ENCODE results near the gene LKAAEAR1.

The LKAAEAR1 gene

DNA sequence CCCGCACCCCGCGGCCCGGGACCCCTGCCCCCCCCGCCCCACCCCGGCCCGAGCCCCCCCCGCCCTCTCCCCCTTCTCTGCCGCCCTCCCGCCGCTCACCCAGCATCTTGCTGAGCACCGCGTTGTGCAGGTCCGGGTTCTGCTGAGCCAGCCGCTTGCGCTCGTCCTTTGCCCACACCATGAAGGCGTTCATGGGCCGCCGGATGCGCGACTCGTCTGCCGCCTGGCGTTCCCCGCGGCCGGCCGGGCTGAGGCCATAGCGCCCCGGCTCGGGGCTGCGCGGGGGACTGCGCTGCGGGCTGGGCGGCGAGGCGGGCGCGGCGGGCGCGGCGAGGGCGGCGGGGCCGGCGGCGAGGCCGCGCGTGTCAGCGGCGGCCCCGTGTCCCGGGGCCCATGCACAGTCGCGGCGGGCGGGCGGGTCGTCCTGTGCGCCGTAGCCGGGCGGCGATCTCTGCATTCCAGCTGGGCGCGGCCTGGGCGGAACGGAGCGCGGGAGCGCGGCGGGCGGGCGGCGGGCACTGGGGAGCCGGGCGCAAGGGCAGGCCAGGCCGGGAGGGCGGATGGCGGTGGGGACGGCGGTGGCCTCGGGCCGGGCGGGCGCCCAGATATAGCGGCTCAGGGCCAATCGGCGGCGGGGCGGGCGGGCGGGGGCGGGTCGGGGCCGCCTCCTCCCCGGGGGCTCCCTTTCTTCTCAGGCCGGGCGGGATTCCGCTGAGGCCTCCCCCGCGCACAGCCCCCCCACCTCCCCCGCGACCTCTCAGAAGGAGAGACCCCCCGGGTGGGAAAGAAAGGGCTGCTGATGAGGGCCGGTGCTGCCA is 34.9 kb downstream of the LKAAEAR1 start, which contains the start of gene SOX18:
Gene SOX18, minus strand, starts transcription at position 580 of the 818 bp plus-strand sequence. Its CDS starts 123 bp downstream, at position 457.
- no peak for DNase-seq

DNA sequence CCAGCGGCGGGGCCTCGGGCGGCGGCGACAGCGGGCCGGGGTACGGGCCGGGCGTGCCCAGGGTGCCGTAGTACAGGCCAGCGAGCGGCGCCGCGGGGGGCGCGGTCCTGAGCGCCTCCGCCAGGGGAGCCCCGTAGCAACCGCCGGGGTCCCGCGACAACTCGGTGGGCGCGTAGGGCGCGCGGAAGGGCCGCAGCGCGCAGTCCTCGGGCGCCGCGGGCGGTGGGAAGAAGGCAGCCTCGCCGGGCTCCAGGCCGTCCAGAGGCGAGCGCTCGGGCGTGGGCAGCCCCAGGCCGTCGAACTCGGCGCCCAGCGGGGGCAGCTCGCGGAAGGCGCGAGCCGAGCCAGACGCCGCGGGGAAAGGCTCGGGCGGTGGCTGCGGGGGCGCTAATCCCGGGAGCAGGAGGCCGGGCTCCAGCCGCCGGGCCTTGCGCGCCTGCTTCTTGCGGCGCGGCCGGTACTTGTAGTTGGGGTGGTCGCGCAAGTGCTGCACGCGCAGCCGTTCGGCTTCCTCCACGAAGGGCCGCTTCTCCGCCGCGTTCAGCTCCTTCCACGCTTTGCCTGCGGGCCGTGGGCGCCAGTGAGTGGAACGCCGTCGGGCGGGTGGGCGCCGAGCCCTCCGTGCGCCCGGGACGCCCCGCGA is 35.7 kb downstream of the LKAAEAR1 start:
- DNase-seq = no peak

DNA sequence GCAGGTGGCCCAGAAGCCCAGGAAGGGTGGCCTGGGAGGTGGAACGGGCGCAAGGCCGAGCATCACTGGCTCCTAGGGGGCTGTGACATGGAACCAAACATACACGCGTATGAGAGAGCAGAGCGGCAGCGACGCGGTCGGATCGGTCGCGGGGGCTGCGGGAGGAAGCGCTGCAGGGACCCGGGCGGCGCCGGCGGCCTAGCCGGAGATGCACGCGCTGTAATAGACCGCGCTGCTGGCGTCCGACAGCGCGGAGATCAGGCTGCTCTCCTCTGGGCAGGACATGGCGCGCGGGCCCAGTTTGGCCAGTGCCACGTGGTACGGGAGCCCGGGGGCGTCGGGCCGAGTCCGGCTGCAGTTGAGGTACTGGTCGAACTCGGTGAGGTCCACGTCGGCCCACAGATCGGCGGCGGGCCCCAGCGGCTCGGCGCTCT is 36.2 kb downstream of the LKAAEAR1 start:
- no peak for DNase-seq

DNA sequence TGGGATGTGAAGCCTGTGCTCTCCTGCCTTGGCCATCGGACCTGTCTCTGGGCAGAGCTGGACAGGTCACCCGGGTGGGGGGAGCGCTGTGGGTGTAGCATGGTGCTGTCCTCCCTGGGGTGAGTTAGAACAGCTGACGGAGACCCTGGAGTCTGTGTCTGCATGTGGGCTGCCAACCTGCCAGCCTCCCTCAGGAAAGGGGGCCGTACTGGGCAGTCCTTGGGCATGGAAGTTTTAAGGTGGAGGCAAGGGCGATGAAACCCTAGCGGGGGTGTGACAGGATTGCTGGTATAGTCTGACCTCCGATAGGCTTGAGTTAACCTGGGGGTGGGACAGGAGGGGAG is 37.2 kb downstream of the LKAAEAR1 start:
- DNase-seq = no peak

DNA sequence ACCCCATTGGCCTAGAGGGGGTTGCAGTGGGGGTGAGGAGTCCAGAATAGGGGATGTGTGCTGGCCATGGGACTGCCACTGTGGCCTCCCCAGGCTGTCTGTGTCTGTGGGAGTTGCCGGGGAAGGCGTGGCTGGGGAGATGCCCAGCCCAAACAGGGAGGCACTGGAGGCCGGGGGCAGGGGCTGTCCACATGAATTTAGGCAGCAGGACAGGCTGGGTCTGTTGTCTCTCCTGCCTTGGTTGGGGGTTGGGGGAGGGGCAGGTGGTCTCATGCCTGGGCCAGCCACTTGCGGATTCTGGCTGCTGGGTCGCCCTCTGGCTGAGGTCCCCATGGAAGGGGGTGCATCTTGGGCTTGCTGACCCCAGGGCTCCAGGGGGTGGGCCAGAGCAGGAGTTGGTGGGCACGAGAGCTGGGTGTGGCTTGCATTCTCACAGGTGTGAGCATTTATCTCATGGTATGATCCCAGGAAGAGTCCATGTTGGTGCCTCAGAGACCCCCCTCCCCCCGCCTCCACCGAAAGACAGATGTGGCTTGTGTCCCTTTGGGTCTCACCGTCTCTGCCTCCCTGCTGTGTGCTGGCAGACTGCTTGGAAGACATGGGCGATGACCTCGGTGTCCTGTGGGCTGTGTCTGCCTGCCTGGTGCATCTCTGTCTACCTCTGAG is 38.7 kb downstream of the LKAAEAR1 start:
- no peak for DNase-seq

DNA sequence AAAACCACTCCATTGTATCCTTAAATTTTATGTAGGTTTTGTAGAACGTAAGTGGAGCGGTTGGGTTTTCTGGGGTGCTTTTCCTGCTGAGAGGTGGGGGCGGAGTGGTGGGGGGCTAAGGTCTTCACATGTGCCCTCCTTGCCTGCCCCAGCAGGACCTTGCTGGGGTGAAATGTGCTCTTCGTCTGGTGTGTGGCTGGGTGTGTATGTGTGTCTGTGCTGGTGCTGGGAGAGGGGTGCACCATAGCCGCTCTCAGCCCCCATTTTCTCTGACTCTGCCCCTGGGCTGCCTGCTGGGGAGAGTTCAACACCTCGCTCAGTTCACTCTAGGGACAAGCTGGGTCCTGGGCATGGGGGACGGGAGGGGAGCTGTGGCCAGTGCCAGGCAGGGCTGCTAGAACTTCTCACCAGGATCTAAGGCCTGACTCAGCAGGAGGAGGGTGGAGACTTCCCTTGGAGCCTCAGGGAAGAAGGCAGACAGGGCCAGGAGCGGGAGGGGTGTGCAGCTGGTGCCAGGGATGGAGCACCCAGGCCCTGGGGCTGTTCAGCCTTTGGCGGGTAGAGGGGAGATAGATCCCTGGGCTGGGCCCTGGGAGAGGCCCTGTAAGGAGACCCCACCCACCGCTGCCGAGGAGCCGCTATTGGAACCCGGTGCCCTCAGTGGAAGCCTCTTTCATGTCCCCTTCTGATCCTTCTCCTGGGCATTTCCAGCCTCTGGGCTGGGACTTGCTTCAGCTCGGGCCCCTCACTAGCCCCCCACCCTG is 39.5 kb downstream of the LKAAEAR1 start:
- no peak for DNase-seq

DNA sequence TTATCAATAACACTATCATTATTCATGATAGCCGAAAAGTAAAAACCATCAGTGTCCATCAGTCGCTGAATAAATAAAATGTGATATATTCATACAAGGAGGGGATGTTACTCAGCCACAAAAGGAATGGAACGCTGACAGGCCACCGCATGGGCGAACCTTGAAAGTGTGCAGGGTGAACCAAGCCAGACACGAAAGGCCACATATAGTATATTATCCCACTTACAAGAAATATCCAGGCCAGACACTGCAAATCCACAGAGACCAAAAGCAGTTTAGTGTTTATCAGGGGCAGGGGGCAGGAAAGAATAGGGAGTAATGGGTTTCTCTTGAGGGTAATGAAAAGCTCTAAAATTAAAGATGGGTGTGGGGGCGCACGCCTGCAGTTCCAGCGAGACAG is 40.4 kb downstream of the LKAAEAR1 start:
- no peak for DNase-seq

DNA sequence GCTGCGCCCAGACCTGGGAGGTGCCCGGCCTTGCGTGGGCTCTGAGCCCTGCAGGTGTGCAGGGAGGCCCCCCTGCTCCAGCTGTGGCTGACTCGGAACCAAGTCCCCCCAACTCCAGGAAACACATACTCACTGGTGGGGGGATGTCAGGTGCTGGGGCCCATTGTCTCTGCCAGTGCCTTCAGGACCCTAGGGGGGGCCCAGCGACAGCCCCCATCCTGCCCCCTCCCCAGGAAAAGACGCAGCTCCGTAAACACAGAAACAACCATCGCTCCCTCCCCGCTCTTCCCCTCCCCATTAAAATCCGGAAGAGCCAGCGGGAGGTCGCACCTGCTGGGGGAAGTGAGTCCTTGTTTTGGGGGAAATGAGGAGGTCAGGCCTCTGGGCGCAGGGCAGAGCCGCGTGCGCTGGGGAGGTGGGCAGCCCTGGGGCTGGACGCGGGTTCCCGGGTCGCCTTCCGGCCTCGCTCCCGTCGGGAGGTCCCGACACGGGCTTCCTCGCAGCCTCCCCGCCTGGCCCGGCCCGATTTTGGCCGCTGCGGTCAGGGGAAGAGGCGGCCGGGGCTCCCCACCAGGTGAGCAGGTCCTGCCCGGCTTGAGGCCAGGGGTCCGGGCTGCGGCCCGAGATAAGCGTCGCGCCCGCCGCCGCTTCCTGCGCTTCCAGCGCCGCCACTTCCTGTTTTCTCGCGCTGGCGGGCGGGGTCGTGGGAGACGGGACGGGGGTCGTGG is 42.0 kb downstream of the LKAAEAR1 start:
- no peak for DNase-seq

DNA sequence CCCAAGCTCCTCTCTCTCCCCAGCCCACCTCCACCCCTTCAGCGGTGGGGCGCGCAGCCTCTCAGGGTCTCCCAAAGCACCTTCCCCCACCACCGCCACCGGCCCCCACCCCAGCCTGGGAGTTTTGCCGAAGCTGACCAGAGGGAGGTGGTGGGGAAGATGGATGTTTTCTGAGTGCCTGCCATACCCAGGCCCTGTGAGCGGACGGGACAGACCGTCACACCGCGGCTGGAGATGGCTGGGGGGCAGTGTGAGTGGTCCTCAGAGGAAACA is 42.5 kb downstream of the LKAAEAR1 start:
- DNase-seq = no peak

DNA sequence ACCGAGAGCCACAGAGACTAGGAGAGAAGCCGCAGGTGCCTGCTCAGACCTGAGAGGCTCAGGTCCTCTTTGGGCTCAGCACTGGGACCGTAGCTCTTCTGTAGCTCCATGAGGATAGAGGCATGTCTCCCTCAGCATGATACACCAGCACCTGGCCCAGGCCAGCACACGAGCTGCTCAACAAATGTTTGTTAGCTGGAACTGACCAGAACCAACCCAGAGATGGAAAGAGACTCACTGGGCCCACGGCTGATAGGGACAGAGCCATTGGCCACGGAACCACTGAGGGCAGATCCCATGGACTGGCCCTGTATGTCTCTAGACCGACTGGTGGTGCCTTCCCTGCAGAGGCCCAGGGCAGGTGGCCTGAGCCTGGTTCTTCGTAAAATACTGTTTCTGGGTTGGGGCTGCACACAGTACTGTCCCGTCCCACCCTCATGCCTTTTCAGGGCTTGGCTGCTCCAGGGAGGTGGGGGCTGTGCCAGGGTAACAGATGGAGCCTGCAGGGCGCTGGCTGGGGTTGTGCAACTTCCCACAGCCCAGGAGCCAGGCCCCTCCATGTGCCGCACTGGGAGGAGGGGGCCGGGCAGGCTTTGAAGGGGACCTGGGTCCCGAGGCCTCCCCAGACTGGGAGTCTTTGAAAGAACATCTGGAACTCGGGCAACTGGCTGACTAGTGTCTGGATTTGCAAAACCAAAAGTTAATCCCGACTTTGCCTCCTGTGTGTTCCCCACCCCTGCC is 43.0 kb downstream of the LKAAEAR1 start:
- no peak for DNase-seq

DNA sequence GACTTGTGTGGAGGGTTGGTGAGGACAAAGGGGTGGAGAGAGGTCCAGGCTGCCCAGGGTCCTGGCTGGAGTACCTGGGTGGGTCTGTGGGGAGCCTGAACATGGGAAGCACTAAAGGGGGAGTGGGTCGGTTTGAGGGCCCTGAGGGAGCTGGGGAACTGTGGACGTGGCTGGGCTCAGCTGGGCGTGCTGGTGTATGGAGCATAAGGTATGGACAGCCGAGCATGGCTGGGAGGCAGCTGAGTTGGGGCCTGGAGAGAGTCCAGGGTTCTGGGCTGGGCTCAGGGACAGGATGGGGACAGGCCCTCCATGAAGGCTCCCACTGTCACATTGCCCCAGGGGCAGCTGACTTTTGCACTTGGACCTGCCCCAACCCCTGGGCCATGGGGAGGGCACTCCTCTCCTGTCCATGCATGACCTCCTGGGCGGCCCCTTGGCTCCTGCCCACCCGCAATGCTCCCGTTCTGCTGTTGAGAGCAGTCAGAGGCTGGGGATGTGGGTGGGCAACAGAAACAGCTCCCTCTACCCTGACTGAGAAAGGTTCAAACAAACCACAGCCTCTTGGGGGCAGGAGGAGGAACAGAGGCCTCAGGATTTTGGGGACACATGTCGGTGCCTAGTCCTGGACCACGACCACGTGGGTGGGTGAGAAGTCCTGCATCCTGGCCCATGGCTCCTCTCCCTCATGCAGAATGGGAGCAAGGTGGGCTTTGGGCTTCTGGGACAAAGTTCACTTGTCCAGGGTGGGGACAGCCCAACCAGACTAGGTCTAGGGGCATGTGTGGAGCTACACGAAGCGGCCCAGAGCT is 43.8 kb downstream of the LKAAEAR1 start:
- DNase-seq = no peak

DNA sequence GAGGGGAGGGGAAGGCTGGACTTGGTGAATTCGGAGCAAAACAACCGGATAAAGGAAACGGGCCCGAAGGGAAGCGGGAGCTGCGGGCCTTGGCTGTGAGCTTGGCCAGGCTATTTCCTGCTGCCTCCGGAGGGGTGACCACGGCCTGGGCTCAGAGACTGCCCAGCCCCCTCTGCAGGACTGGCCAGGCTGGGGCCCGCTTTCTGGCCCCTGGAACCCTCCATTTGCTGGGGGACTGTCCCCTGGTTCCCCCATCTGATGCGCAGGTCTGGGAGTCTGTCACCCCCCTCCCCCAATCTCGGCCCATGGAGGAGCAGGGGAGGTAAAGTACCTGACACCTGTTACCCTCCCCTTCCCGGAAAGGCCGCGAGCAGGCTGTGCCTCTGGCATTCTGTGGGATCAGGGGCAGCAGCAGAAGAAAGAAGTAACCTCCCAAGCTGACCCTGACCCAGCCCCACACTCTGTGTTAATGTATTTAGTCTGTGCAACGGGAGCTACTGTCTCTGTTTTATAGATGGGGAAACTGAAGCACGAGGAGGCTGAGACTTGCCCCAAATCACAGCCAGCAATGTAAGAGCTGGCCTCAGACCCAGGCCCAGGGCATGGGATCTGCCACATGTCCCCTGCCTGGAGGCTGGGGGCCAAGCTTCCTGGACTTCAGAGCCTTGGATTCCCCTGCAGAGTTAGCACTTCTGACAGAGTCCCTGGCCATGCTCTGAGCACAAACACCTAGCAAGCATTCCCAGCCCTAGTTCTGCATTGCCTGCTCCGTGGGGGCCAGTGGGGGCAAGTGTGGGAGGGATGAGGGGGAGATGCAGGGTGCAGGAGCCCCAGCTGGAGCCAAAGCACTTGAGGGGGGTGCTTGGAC is 44.7 kb downstream of the LKAAEAR1 start:
- no peak for DNase-seq

DNA sequence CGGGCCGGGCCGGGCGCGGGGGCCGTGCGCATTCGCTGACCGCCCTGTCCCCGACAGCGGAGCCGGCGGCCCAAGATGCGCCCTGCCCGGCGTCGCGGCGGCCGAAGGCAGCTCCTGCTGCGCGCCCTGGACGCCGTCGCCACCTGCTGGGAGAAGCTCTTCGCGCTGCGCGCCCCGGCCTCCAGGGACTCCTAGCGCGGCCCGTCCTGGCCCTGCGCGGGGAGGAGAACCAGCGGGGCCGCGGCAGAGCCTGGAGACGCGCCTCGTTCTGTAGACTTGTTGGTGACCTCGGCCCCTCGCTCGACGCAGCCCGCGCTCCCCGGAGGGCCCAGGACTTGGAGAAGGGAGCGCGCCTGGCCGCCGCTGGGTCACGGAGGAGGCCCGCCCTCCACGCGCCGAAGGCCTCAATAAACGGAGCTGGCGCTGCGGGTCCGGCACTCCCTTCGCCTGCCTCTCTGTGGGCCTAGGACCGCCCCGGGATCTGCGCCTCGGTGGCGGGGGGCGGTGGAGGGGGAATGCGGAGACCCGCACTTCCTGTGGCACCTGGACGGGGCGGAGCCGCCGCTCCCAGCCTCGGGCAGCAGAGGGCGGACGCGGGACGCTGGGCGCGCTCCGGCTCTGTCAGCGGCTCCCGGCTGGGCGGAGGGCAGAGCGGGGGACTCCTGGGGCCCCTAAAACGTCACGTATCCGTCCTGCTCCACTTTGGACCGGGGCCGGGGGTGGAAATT is 45.5 kb downstream of the LKAAEAR1 start:
- no peak for DNase-seq

DNA sequence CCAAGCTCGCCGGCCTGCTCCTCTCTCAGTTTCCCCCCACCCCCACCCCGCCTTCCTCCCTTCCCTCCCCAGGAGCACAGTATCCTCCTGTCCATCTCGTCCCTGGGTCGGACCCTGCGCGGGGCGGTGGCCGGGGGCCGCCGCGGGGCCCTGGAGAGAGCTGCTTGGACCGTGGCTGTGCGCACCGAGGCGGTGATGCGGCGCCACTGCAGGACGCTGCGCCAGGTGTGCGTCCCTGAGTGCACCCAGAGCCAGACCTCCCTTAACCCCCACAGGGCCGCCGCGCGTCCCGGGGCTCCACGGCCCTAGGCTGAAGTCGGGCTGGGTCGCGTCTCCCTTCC is 46.0 kb downstream of the LKAAEAR1 start:
- no peak for DNase-seq

DNA sequence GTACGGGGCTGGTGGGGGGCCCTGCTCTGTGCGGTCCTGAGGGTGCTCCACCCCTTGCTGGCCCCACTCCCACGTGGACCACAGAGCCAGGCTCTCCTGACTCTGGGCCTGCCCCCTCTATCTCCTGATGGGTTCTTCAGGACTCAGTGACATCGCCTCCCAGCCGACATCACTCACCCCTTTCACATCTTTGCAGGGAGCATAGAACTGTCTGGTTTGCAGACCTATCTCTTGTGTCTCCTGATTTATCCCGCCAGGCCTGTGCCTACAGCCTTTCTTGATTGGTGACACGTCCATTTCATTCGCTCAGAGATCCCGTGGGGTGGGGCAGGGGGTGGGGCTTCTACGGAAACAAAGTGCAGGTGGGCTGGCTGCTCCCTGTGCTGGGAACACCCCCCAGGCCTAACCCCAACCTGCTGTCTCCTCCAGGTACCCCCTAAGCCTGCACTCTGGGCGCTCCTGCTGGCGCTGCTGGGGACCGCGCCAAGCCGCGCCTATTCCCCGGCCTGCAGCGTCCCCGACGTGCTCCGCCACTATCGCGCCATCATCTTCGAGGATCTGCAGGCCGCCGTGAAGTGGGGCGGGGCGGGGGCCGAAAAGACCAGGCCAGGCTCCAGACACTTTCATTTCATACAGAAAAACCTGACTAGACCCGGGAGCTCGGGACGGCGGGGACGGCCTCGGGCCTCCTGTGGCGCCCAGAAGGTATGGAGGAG is 46.5 kb downstream of the LKAAEAR1 start:
- DNase-seq = no peak

DNA sequence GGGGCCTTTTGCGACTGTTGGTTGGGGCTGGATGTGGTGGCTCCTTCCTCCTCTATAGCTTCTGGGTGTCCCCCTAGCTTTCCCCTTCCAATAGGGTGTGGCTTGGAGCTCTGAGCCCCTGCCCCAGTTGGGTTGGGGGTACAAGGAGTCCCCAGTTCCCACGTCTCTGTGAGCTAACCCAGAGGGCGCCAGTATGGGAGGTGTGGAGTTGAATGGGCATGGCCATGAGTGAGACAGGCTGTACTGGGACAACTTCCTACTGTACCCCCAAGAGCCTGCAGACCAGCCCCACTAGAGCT is 47.0 kb downstream of the LKAAEAR1 start:
- no peak for DNase-seq

DNA sequence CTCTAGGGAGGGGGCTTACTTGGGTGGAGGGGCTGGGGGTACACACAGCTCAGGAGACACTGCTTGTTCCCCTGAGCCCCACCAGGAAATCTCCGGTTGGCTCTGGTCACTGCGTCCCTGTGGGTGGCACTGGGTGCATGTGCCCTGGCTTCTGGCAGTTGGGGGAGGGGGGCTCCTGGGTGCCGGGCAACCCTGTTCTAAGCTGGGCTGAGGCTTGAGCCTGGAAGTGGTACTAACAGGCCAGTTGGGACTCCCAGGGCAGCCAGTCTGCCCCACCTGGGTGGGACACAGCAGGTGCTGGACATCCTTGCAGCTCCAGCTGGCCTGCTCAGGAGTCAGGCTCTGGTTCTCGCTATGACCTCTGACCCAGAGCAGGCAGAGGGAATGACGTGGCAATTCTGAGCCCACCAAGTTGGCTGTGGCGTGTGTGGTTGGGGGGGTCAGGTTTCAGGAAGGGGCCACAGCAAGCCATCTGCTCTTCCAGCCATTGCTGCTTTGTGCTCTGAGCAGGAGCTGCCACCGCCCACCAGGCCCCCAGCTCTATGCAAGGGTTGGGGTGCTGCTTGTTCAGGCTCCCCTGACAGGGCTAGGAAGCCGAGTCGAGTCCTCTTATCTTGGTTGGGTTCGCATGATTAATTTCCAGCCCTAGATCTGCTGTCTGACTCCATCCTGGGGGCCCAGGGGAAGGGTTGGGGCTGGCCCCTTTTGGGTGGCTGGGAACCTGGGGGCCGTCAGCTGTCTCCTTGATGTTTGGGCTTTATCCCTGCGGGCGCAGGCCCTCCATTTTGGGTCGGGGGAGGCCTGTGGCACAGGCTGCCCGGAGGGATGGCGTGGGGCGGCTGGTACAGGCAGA is 47.6 kb downstream of the LKAAEAR1 start:
- DNase-seq = no peak

DNA sequence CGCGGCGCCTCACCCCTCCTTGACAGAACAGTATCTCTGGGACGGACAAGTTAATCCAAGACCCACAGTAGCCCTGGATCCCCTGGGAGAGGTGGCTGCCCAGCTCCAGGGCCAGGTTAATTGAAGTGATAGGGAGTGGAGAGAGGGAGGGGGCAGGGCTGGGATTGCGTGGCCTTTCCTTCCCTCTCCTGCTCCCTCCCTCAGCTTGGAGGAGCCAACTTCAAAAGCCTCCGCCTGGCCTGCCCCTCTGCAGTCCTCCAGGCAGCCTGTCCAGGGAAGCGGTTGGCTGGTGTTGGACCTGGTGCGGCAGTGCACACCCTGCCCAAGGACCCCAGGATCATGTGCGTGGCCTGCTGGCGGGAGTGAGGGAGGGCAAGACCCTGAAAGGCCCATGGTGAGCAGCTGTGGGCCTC is 48.3 kb downstream of the LKAAEAR1 start, which contains the start of gene C20orf204:
Gene C20orf204, plus strand, starts transcription at position 250 of the 413 bp plus-strand sequence. Its CDS starts 142 bp downstream, at position 392.
- DNase-seq = no peak

Data from SIG-M5 (cell line).